GM18517 (cell line): ENCODE results near the gene P4HTM.
"Not testable (repeated sequence)": the region's sequence is repeated elsewhere in the genome, so short reads cannot be mapped to it uniquely, and the experiment has no call there.

Experiments
- ATAC-seq: cut with Tn5 transposase; IDR thresholded peaks from one replicate; pipeline ENCODE4 v1.9.1; 2021; ENCODE audit warnings: mild to moderate bottlenecking, moderate library complexity; ENCODE audit not compliant: unreplicated experiment

The P4HTM gene

GRCh38 chr3:49007068-49007770 is 17.2 kb downstream of the P4HTM start, which contains the start of gene WDR6:
Gene WDR6, plus strand, starts transcription at chr3:49007391. Its CDS starts 41 bp downstream, at chr3:49007432.
- ATAC-seq = peak; percentile 83

GRCh38 chr3:49007771-49008528 is 17.9 kb downstream of the P4HTM start:
- peak; percentile 24 for ATAC-seq

GRCh38 chr3:49008627-49009026 is 18.6 kb downstream of the P4HTM start:
- ATAC-seq = not testable (repeated sequence)

- ATAC-seq = no peak
These were observed 19.4 kb downstream of the P4HTM start for GRCh38 chr3:49009396-49009795.

GRCh38 chr3:49012441-49013017 is 22.5 kb downstream of the P4HTM start:
- no peak for ATAC-seq

GRCh38 chr3:49013113-49013737 is 23.2 kb downstream of the P4HTM start:
- no peak for ATAC-seq

- ATAC-seq = no peak
These were observed 24.0 kb downstream of the P4HTM start for GRCh38 chr3:49013738-49014660.

GRCh38 chr3:49015072-49015471 is 25.0 kb downstream of the P4HTM start:
- ATAC-seq = no peak

GRCh38 chr3:49015765-49016164 is 25.7 kb downstream of the P4HTM start:
- no peak for ATAC-seq

GRCh38 chr3:49016414-49017228 is 26.6 kb downstream of the P4HTM start:
- ATAC-seq = no peak

- ATAC-seq = no peak
These were observed 27.4 kb downstream of the P4HTM start for GRCh38 chr3:49017229-49017970.

GRCh38 chr3:49017971-49018706 is 28.1 kb downstream of the P4HTM start, which contains the start of gene DALRD3:
Gene DALRD3, minus strand, starts transcription at chr3:49018580. Its CDS starts 16 bp downstream, at chr3:49018564.
- no peak for ATAC-seq

- ATAC-seq = no peak
These were observed 28.6 kb downstream of the P4HTM start for GRCh38 chr3:49018707-49019006.

- no peak for ATAC-seq
These were observed 29.9 kb downstream of the P4HTM start for GRCh38 chr3:49019941-49020329.

- ATAC-seq = peak; percentile 3
These were observed 30.5 kb downstream of the P4HTM start for GRCh38 chr3:49020330-49021212.

GRCh38 chr3:49021213-49021812 is 31.3 kb downstream of the P4HTM start:
- peak; percentile 45 for ATAC-seq
